Measurements from ENCODE around the gene SGMS1.

The SGMS1 gene

DNA sequence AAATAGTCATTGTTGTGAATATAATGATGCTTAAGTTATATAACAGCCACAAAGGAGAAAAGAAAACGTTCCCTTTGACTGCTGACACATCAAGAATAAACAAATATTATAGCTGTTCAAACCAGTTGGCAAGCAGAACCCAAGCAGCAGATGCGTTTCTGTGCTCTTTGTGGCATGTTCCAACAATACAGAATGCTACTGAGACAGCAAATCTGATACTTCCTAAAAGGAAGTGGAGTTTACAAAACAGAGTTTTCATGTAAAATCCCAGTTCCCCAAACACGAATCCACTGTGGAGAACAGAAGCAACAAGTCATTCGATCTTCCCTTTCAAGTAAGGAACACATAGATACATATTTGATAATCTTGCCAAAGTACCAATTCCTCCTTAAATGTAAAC, 201.5 kb downstream of the SGMS1 start:
- H3K27ac ChIP-seq (ENCODE audit: low read depth, low read length): no peak overlapping the region

GRCh38 chr10:50421026-50421719, 202.6 kb downstream of the SGMS1 start:
- TF ChIP-seq EZH2phosphoT487 (IDR thresholded peaks at IDR 0.05; ENCODE audit: borderline replicate concordance, low read length): no peak
- TF ChIP-seq, protein P1, sequence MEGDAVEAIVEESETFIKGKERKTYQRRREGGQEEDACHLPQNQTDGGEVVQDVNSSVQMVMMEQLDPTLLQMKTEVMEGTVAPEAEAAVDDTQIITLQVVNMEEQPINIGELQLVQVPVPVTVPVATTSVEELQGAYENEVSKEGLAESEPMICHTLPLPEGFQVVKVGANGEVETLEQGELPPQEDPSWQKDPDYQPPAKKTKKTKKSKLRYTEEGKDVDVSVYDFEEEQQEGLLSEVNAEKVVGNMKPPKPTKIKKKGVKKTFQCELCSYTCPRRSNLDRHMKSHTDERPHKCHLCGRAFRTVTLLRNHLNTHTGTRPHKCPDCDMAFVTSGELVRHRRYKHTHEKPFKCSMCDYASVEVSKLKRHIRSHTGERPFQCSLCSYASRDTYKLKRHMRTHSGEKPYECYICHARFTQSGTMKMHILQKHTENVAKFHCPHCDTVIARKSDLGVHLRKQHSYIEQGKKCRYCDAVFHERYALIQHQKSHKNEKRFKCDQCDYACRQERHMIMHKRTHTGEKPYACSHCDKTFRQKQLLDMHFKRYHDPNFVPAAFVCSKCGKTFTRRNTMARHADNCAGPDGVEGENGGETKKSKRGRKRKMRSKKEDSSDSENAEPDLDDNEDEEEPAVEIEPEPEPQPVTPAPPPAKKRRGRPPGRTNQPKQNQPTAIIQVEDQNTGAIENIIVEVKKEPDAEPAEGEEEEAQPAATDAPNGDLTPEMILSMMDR (IDR thresholded peaks at IDR 0.05; ENCODE audit: low read depth, low read length, poor library complexity, severe bottlenecking): peak; percentile 85
- Histone ChIP-seq H4K20me1 (ENCODE audit: control insufficient read depth, insufficient read depth, low read depth, low read length) (no peaks in the 10 kb centered on the region), H3K36me3 (ENCODE audit: control insufficient read depth, low read length) (no peaks in the 10 kb centered on the region), H3K9me3 (ENCODE audit: control insufficient read depth, insufficient read depth, low read length) (no peaks in the 10 kb centered on the region), H3F3A (ENCODE audit: control insufficient read depth, insufficient read depth) (no peaks in the 10 kb centered on the region; the same call in 1 of the 2 replicates), H3K4me3 (ENCODE audit: low read length) (no peak overlapping the region), H3K4me1 (ENCODE audit: control insufficient read depth, low read length) (peaks cover 47% of the 10 kb centered on the region), H3K4me2 (ENCODE audit: low read length) (peak overlapping the region; percentile 22), H3K27me3 (ENCODE audit: control insufficient read depth, low read length) (peaks cover 14% of the 10 kb centered on the region), H3K9me2 (replicated peaks; ENCODE audit: control insufficient read depth, low read length) (no peaks in the 10 kb centered on the region), H3K79me2 (ENCODE audit: control insufficient read depth, low read length) (no peaks in the 10 kb centered on the region), H3K27ac (ENCODE audit: low read depth, low read length) (no peak overlapping the region)

More for the DNA sequence above, 201.5 kb downstream of the SGMS1 start:
- H3K4me3 ChIP-seq (ENCODE audit: low read length): no peak overlapping the region
- 0 out of 2 replicates have a peak overlapping the region, but pooled peaks have one; percentile 3 for H3K4me2 ChIP-seq (ENCODE audit: low read length)
- H3K27me3 ChIP-seq (ENCODE audit: control insufficient read depth, low read length): peaks cover 14% of the 10 kb centered on the region
- TF ChIP-seq EZH2phosphoT487 (IDR thresholded peaks at IDR 0.05; ENCODE audit: borderline replicate concordance, low read length): no peak
- TF ChIP-seq, protein P1 (IDR thresholded peaks at IDR 0.05; ENCODE audit: low read depth, low read length, poor library complexity, severe bottlenecking): no peak
- H3K9me3 ChIP-seq (ENCODE audit: control insufficient read depth, insufficient read depth, low read length): no peaks in the 10 kb centered on the region
- no peaks in the 10 kb centered on the region for H3K9me2 ChIP-seq (replicated peaks; ENCODE audit: control insufficient read depth, low read length)
- no peaks in the 10 kb centered on the region for H3K36me3 ChIP-seq (ENCODE audit: control insufficient read depth, low read length)
- H3K79me2 ChIP-seq (ENCODE audit: control insufficient read depth, low read length): no peaks in the 10 kb centered on the region
- H4K20me1 ChIP-seq (ENCODE audit: control insufficient read depth, insufficient read depth, low read depth, low read length): no peaks in the 10 kb centered on the region
- peaks cover 40% of the 10 kb centered on the region for H3K4me1 ChIP-seq (ENCODE audit: control insufficient read depth, low read length)
- H3F3A ChIP-seq (ENCODE audit: control insufficient read depth, insufficient read depth): no peaks in the 10 kb centered on the region

DNA sequence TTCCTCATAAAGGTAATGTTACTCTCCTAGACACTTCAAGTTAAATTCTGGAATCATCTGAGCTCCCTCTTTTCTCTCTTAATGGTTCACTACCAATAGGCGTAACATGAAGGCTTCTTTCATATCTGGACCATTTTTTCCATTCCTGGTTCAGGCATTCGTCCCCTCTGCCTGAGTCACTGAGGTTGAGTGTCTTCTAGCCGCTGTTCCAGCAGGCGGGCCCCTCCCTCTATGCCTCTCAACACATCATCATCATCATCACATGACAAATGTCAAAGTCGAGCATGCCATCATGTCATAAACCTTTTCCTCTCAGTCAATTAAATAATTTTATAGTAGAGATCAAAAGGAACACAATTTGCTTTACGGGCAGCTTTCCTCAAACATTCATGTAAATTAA, 203.6 kb downstream of the SGMS1 start:
- H3K27ac ChIP-seq (ENCODE audit: low read depth, low read length): no peak overlapping the region
- H3K4me2 ChIP-seq (ENCODE audit: low read length): no peak overlapping the region
- 0 out of 2 replicates have a peak, but pooled peaks cover 3% of the 10 kb centered on the region for H4K20me1 ChIP-seq (ENCODE audit: control insufficient read depth, insufficient read depth, low read depth, low read length)
- peaks cover 14% of the 10 kb centered on the region for H3K27me3 ChIP-seq (ENCODE audit: control insufficient read depth, low read length)
- peaks cover 47% of the 10 kb centered on the region for H3K4me1 ChIP-seq (ENCODE audit: control insufficient read depth, low read length)
- TF ChIP-seq, protein P1 (IDR thresholded peaks at IDR 0.05; ENCODE audit: low read depth, low read length, poor library complexity, severe bottlenecking): no peak
- TF ChIP-seq EZH2phosphoT487 (IDR thresholded peaks at IDR 0.05; ENCODE audit: borderline replicate concordance, low read length): no peak
- no peaks in the 10 kb centered on the region for H3K9me3 ChIP-seq (ENCODE audit: control insufficient read depth, insufficient read depth, low read length)
- no peak overlapping the region for H3K4me3 ChIP-seq (ENCODE audit: low read length)
- no peaks in the 10 kb centered on the region for H3K9me2 ChIP-seq (replicated peaks; ENCODE audit: control insufficient read depth, low read length)
- H3K36me3 ChIP-seq (ENCODE audit: control insufficient read depth, low read length): no peaks in the 10 kb centered on the region
- H3K79me2 ChIP-seq (ENCODE audit: control insufficient read depth, low read length): no peaks in the 10 kb centered on the region
- H3F3A ChIP-seq (ENCODE audit: control insufficient read depth, insufficient read depth): no peaks in the 10 kb centered on the region; the same call in 1 of the 2 replicates

Data from DOHH2 (cell line).